Testis (tissue), 3 donors: ENCODE data around the gene KRTAP9-8. TPM values are rescaled to one million over a fixed set of nuclear protein-coding genes. Genes with fewer than 3 reads are reported as not detected.
"Not testable (repeated sequence)": the region's sequence is repeated elsewhere in the genome, so short reads cannot be mapped to it uniquely, and the experiment has no call there.

ENCODE experiments used
- DNase-seq: peaks from one replicate; pipeline ENCODE4 v3.0.0-alpha.2; 2019
- H3K27ac ChIP-seq, 2 donors: fragments of 200-600 bp; sonication (generic); one replicate each; pipeline ENCODE4 v1.5.1; 2019
- H3K27me3 ChIP-seq: fragments of 200-600 bp; sonication (generic); one replicate; pipeline ENCODE4 v1.5.1; 2019
- H3K36me3 ChIP-seq: fragments of 200-600 bp; sonication (generic); one replicate; pipeline ENCODE4 v1.5.1; 2017; ENCODE audit warnings: low read depth; ENCODE audit errors: missing control alignments
- H3K4me1 ChIP-seq: fragments of 200-600 bp; sonication (generic); one replicate; pipeline ENCODE4 v1.5.1; 2019
- H3K4me3 ChIP-seq, 2 donors: fragments of 200-600 bp; sonication (generic); one replicate each; pipeline ENCODE4 v1.5.1; 2017 to 2019
- H3K9me3 ChIP-seq: fragments of 200-600 bp; sonication (generic); one replicate; pipeline ENCODE4 v1.5.1; 2017
- POLR2A ChIP-seq: fragments of 450-650 bp; IDR thresholded peaks from one replicate; pipeline ENCODE4 v1.6.1; 2017; ENCODE audit warnings: antibody characterized with exemption, mild to moderate bottlenecking, moderate library complexity
- WGBS, 2 donors: methylation state at CpG; one replicate each; pipeline ENCODE4 v1.1.5; 2018; 5-methylcytosine and 5-hydroxymethylcytosine counted together
- intact Hi-C: fragments of 100-400 bp; cut with DNase I; formaldehyde crosslinking; loops from one replicate; pipeline ENCODE4 v1.15.1; 2023; ENCODE audit warnings: low total_unique reads
- polyA plus RNA-seq: library from polyadenylated mRNA; stranded (reverse); fragments of 350-450 nt; fragmentation: Illumina TruSeq; extraction: RNeasy Lipid Tissue Mini Kit (QIAGEN cat#74804); gene quantifications from one replicate; pipeline ENCODE4 v1.2.3, GENCODE V29; 2014; ENCODE audit warnings: low read depth, low replicate concordance; ENCODE audit not compliant: insufficient read depth
- total RNA-seq, 2 donors: library from RNA; depleted of rRNA; stranded (reverse); fragments of >200 nt; gene quantifications; one replicate each; pipeline ENCODE4 v1.2.3, GENCODE V29; 2016
- TF ChIP-seq, protein P1 (sequence below), 3 experiments: fragments of 450-650 bp in 2 of 3; fragments of 200-600 bp in 1 of 3; sonication (generic) in 1 of 3; IDR thresholded peaks; one replicate each; pipeline ENCODE4 v1.5.1; 2016 to 2019; ENCODE audit warnings: antibody characterized with exemption in 3 of 3, mild to moderate bottlenecking in 2 of 3, moderate library complexity in 1 of 3

Gene KRTAP9-8
- total and polyA plus RNA-seq, 3 donors from 2014 or later: not detected

DNA sequence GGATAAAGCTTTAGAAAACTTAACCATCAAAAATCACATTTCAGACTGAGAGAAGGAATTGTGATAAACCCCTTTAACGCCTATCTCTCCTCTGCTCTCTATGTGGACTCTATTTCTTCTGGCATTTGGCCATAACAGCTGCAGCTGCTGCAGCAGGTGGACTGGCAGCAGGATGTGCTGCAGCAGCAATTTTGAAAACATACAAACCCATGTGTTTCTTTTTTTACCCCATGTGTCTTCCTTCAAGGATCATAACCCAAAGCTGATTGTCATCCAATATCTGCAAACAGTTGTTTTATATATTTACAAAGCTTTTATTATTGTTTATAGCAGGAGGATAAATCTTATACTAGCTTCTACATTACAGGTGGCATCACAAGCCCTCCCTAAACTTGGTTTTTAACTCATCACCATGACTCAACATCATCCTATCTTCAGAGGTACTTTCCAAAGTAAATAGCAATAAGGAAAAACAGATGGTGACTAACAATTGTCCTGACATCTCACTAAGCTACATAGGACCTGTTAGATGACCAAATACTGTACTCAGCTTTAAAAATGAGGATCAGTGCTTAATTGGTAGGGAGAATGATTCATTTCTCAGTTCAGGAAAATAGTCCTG lies 25.8 kb upstream of the KRTAP9-8 start:
- H3K4me3 ChIP-seq: no peak overlapping the region
- 27 to 36% methylated on average over 1 of the region's 1 CpG for WGBS, 2 donors
- H3K36me3 ChIP-seq: no peaks in the 10 kb centered on the region
- intact Hi-C loops: no loop called here
- H3K4me1 ChIP-seq: no peaks in the 10 kb centered on the region
- no peaks in the 10 kb centered on the region for H3K27me3 ChIP-seq
- no peaks in the 10 kb centered on the region for H3K9me3 ChIP-seq
- no peak overlapping the region for H3K27ac ChIP-seq
- TF ChIP-seq POLR2A: no peak
- TF ChIP-seq, protein P1, sequence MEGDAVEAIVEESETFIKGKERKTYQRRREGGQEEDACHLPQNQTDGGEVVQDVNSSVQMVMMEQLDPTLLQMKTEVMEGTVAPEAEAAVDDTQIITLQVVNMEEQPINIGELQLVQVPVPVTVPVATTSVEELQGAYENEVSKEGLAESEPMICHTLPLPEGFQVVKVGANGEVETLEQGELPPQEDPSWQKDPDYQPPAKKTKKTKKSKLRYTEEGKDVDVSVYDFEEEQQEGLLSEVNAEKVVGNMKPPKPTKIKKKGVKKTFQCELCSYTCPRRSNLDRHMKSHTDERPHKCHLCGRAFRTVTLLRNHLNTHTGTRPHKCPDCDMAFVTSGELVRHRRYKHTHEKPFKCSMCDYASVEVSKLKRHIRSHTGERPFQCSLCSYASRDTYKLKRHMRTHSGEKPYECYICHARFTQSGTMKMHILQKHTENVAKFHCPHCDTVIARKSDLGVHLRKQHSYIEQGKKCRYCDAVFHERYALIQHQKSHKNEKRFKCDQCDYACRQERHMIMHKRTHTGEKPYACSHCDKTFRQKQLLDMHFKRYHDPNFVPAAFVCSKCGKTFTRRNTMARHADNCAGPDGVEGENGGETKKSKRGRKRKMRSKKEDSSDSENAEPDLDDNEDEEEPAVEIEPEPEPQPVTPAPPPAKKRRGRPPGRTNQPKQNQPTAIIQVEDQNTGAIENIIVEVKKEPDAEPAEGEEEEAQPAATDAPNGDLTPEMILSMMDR (IDR thresholded peaks at IDR 0.05): no peak
- DNase-seq: no peak

DNA sequence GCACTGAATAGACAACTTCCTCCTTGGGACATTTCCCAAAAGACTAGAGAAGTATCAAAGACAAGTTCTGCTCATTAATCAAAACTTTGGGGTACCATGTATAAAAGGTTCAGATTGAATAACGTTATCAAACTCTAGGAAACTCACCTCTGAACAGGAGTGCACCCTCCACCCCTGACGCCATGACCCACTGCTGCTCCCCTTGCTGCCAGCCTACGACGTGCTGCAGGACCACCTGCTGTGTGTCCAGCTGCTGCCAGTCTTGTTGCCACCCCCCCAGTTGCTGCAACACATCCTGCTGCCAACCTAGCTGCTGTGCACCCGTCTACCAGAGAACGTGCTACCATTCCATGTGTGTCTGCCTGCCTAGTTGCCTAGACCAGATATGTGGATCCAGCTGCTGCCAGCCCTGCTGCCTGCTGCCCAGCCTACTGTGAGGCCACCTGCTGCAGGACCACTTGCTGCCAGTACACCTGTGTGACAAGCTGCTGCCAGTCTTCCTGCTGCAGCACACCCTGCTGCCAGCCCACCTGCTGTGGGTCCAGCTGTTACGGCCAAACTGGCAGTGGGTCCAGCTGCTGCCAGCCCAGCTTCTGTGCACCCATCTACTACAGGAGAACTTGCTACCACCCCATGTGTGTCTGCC lies 25.2 kb upstream of the KRTAP9-8 start:
- intact Hi-C loops: no loop called here
- WGBS, 2 donors: 72 to 81% methylated on average over 7 of the region's 7 CpGs

GRCh38 chr17:41215681-41216080 lies 22.1 kb upstream of the KRTAP9-8 start:
- TF ChIP-seq, protein P1 (IDR thresholded peaks at IDR 0.05): no peak
- TF ChIP-seq POLR2A: no peak
- DNase-seq: no peak

More for the DNA sequence above, 25.2 kb upstream of the KRTAP9-8 start:
- Histone ChIP-seq H3K4me3 (no peak overlapping the region), H3K4me1 (no peaks in the 10 kb centered on the region), H3K9me3 (no peaks in the 10 kb centered on the region), H3K27ac (no peak overlapping the region), H3K27me3 (no peaks in the 10 kb centered on the region), H3K36me3 (no peaks in the 10 kb centered on the region)
- DNase-seq: no peak
- TF ChIP-seq, protein P1 (IDR thresholded peaks at IDR 0.05): no peak
- no peak for TF ChIP-seq POLR2A

DNA sequence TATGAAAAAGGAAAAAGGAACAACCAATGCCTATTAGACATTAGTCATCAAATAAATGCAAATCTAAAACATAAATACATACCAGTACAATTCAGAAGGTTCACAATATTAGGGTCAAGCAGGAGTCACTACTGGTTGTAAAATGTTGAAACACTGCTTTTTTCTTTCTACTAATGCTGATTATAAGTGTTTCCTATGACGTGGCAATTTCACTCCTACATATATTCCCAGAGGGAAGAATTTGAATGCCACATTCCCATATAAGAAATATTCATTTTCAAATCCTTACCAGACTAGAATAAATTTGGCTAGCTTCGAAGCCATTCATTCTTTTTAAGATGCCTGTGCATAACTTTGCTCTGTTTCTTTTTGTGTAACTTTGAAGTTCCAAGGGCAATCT lies 14.0 kb upstream of the KRTAP9-8 start:
- no peak for TF ChIP-seq POLR2A
- TF ChIP-seq, protein P1 (IDR thresholded peaks at IDR 0.05): no peak
- Histone ChIP-seq H3K27ac (no peak overlapping the region), H3K4me3 (no peak overlapping the region), H3K27me3 (no peaks in the 10 kb centered on the region), H3K36me3 (no peaks in the 10 kb centered on the region), H3K9me3 (no peaks in the 10 kb centered on the region), H3K4me1 (no peaks in the 10 kb centered on the region)
- intact Hi-C loops: no loop called here
- 67 to 72% methylated on average over 2 of the region's 2 CpGs for WGBS, 2 donors
- no peak for DNase-seq

More at GRCh38 chr17:41215681-41216080, 22.1 kb upstream of the KRTAP9-8 start:
- H3K27ac ChIP-seq: no peak overlapping the region
- no peaks in the 10 kb centered on the region for H3K9me3 ChIP-seq
- no peak overlapping the region for H3K4me3 ChIP-seq
- no peaks in the 10 kb centered on the region for H3K27me3 ChIP-seq
- H3K36me3 ChIP-seq: no peaks in the 10 kb centered on the region
- H3K4me1 ChIP-seq: no peaks in the 10 kb centered on the region
- intact Hi-C loops: no loop called here
- WGBS, 2 donors: 73 to 92% methylated on average over 1 of the region's 1 CpG

DNA sequence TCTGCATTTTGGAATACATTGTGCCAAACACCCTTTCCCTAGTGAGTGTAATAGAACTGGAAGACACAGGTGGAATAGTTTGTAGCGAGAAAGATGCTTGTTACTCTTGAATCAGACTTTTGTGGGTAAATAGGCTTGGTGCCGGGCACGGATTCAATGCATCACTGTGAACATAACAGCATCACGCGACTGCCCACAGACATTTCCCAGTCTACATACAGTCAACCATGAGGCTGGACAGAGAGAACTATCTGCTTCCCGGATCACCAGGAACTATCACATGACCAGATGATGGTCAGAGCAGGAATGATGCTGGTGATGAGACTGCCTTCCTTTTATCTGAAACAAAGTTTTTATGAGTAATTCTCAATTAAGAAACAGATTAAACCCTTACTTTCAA lies 11.7 kb upstream of the KRTAP9-8 start:
- Histone ChIP-seq H3K36me3 (no peaks in the 10 kb centered on the region), H3K9me3 (no peaks in the 10 kb centered on the region), H3K4me3 (no peak overlapping the region), H3K27ac (no peak overlapping the region), H3K27me3 (no peaks in the 10 kb centered on the region), H3K4me1 (no peaks in the 10 kb centered on the region)
- 56 to 79% methylated on average over 6 of the region's 6 CpGs for WGBS, 2 donors
- TF ChIP-seq, protein P1 (IDR thresholded peaks at IDR 0.05): no peak
- no peak for TF ChIP-seq POLR2A
- no peak for DNase-seq
- intact Hi-C loops: no loop called here

- DNase-seq, H3K36me3 ChIP-seq, H3K4me3 ChIP-seq, H3K27me3 ChIP-seq, H3K9me3 ChIP-seq, H3K4me1 ChIP-seq, intact Hi-C loops, H3K27ac ChIP-seq: not testable (repeated sequence)
- 75% methylated on average over 3 of the region's 4 CpGs; no CpG with 5 or more reads in 1 of the 2 donors for whole genome bisulfite sequencing, 2 donors
These were observed 11.2 kb upstream of the KRTAP9-8 start, which contains the start of gene KRTAP9-2 for GRCh38 chr17:41226598-41227095. TSS of gene KRTAP9-2 (plus strand) at chr17:41226648. CDS start at chr17:41226655, 7 bp downstream.
